Measurements from ENCODE around the gene PLK1. TPM values are rescaled to one million over a fixed set of nuclear protein-coding genes. Genes with fewer than 3 reads are reported as not detected.

Gene PLK1
- total and polyA plus RNA-seq, 2 of the 13 experiments (the other 11 are each of a cell fraction or from before 2014, with no cell fraction given): 71.5 to 76.3 TPM

DNA sequence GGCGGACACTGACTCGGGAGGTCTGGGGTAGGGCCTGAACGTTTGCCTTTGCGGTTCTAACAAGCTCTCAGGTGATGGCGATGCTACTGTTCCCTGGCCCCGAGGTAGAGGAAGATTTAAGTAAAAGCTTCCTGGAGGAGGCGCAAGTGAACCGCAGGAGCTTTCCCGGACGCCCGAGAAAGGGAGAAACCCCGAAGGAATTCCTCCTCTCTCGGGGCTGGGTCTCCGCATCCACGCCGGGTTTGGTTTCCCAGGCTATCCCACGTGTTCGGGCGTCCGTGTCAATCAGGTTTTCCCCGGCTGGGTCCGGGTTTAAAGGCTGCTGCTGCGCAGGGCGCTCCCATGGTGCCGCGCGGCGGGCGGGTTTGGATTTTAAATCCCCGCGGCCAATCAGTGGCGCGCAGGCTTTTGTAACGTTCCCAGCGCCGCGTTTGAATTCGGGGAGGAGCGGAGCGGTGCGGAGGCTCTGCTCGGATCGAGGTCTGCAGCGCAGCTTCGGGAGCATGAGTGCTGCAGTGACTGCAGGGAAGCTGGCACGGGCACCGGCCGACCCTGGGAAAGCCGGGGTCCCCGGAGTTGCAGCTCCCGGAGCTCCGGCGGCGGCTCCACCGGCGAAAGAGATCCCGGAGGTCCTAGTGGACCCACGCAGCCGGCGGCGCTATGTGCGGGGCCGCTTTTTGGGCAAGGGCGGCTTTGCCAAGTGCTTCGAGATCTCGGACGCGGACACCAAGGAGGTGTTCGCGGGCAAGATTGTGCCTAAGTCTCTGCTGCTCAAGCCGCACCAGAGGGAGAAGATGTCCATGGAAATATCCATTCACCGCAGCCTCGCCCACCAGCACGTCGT, at the start of gene PLK1 (continued):
- TF ChIP-seq, protein P1, sequence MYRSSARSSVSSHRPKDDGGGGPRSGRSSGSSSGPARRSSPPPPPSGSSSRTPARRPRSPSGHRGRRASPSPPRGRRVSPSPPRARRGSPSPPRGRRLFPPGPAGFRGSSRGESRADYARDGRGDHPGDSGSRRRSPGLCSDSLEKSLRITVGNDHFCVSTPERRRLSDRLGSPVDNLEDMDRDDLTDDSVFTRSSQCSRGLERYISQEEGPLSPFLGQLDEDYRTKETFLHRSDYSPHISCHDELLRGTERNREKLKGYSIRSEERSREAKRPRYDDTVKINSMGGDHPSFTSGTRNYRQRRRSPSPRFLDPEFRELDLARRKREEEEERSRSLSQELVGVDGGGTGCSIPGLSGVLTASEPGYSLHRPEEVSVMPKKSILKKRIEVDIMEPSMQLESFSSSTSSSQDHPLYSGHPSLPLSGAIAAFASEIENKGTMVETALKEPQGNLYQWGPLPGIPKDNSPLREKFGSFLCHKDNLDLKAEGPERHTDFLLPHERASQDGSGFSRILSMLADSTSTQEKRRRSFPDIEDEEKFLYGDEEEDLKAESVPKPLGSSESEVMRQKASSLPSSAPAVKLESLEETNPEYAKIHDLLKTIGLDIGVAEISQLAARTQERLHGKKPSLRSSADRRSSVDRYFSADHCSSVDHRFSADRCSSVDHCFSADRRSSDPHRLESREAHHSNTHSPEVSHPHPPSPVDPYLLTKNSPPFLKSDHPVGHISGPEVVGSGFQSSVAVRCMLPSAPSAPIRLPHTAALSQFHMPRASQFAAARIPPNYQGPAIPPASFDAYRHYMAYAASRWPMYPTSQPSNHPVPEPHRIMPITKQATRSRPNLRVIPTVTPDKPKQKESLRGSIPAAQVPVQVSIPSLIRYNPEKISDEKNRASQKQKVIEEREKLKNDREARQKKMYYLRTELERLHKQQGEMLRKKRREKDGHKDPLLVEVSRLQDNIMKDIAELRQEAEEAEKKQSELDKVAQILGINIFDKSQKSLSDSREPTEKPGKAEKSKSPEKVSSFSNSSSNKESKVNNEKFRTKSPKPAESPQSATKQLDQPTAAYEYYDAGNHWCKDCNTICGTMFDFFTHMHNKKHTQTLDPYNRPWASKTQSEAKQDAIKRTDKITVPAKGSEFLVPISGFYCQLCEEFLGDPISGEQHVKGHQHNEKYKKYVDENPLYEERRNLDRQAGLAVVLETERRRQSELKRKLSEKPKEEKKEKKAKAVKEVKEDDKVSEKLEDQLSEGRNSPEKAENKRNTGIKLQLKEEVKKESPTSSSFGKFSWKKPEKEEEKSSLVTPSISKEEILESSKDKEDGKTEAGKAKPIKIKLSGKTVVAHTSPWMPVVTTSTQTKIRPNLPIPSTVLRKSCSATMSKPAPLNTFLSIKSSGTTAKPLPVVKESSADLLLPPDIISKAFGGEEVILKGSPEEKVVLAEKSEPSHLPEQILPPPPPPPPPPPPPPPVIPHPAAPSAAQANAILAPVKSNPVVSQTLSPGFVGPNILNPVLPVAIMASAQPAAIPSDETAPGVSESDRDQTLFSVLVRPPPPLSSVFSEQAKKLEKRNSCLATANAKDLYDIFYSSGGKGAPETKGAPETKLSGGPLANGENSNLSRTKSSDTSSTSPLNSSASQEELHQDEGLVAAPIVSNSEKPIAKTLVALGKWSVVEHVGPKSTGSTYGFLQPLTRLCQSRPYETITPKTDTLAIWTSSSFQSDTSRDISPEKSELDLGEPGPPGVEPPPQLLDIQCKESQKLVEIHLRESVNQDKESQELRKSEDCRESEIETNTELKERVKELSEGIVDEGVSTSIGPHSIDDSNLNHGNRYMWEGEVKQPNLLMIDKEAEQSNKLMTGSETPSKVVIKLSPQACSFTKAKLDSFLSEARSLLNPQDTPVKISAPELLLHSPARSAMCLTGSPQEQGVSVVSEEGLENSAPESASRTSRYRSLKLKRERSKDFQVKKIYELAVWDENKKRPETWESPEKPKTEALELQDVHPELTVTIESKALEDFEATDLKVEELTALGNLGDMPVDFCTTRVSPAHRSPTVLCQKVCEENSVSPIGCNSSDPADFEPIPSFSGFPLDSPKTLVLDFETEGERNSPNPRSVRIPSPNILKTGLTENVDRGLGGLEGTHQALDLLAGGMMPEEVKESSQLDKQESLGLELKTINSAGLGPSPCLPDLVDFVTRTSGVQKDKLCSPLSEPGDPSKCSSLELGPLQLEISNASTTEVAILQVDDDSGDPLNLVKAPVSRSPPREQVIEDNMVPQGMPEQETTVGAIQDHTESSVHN (CRISPR knock-in tag; IDR thresholded peaks at IDR 0.05): 0 out of 2 replicates have a peak, but pooled peaks have one; percentile 27
- peak; percentile 64; the same call in 1 of the 2 replicates for TF ChIP-seq ZSCAN25 (CRISPR knock-in tag; IDR thresholded peaks at IDR 0.05)
- peak; percentile 53; the same call in 1 of the 2 replicates for TF ChIP-seq ZBTB7B (CRISPR knock-in tag; IDR thresholded peaks at IDR 0.05)
- TF ChIP-seq, protein P2, sequence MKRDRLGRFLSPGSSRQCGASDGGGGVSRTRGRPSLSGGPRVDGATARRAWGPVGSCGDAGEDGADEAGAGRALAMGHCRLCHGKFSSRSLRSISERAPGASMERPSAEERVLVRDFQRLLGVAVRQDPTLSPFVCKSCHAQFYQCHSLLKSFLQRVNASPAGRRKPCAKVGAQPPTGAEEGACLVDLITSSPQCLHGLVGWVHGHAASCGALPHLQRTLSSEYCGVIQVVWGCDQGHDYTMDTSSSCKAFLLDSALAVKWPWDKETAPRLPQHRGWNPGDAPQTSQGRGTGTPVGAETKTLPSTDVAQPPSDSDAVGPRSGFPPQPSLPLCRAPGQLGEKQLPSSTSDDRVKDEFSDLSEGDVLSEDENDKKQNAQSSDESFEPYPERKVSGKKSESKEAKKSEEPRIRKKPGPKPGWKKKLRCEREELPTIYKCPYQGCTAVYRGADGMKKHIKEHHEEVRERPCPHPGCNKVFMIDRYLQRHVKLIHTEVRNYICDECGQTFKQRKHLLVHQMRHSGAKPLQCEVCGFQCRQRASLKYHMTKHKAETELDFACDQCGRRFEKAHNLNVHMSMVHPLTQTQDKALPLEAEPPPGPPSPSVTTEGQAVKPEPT (CRISPR knock-in tag; IDR thresholded peaks at IDR 0.05; ENCODE audit: low read depth): peak; percentile 43; the same call in 1 of the 2 replicates
- TF ChIP-seq ETV5 (CRISPR knock-in tag; IDR thresholded peaks at IDR 0.05; ENCODE audit: borderline replicate concordance): peak; percentile 64; the same call in 1 of the 2 replicates
- TF ChIP-seq SUZ12 (IDR thresholded peaks at IDR 0.05; ENCODE audit: low read depth, low read length): peak; percentile 75
- TF ChIP-seq SMYD3 (CRISPR knock-in tag; IDR thresholded peaks at IDR 0.05): peak; percentile 100
- TF ChIP-seq CC2D1A (CRISPR knock-in tag; IDR thresholded peaks at IDR 0.05): peak; percentile 100
- TF ChIP-seq, protein P3, sequence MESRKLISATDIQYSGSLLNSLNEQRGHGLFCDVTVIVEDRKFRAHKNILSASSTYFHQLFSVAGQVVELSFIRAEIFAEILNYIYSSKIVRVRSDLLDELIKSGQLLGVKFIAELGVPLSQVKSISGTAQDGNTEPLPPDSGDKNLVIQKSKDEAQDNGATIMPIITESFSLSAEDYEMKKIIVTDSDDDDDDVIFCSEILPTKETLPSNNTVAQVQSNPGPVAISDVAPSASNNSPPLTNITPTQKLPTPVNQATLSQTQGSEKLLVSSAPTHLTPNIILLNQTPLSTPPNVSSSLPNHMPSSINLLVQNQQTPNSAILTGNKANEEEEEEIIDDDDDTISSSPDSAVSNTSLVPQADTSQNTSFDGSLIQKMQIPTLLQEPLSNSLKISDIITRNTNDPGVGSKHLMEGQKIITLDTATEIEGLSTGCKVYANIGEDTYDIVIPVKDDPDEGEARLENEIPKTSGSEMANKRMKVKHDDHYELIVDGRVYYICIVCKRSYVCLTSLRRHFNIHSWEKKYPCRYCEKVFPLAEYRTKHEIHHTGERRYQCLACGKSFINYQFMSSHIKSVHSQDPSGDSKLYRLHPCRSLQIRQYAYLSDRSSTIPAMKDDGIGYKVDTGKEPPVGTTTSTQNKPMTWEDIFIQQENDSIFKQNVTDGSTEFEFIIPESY (CRISPR knock-in tag; IDR thresholded peaks at IDR 0.05): peak; percentile 33; the same call in 1 of the 2 replicates
- TF ChIP-seq, protein P4, sequence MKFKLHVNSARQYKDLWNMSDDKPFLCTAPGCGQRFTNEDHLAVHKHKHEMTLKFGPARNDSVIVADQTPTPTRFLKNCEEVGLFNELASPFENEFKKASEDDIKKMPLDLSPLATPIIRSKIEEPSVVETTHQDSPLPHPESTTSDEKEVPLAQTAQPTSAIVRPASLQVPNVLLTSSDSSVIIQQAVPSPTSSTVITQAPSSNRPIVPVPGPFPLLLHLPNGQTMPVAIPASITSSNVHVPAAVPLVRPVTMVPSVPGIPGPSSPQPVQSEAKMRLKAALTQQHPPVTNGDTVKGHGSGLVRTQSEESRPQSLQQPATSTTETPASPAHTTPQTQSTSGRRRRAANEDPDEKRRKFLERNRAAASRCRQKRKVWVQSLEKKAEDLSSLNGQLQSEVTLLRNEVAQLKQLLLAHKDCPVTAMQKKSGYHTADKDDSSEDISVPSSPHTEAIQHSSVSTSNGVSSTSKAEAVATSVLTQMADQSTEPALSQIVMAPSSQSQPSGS (CRISPR knock-in tag; IDR thresholded peaks at IDR 0.05): peak; percentile 92
- TF ChIP-seq SALL2 (CRISPR knock-in tag; IDR thresholded peaks at IDR 0.05): peak; percentile 79; the same call in 1 of the 2 replicates
- TF ChIP-seq ZNF567 (CRISPR knock-in tag; IDR thresholded peaks at IDR 0.05; ENCODE audit: borderline replicate concordance): peak; percentile 62; the same call in 1 of the 2 replicates
- 0 out of 2 replicates have a peak, but pooled peaks have one; percentile 31 for TF ChIP-seq ESRRA (CRISPR knock-in tag; IDR thresholded peaks at IDR 0.05; ENCODE audit: low read depth)
- TF ChIP-seq SIN3A (IDR thresholded peaks at IDR 0.05; ENCODE audit: borderline replicate concordance, low read depth, low read length): peak; percentile 100

Data from HepG2 (cell line).